ENCODE data around the gene LINC00305.

DNA sequence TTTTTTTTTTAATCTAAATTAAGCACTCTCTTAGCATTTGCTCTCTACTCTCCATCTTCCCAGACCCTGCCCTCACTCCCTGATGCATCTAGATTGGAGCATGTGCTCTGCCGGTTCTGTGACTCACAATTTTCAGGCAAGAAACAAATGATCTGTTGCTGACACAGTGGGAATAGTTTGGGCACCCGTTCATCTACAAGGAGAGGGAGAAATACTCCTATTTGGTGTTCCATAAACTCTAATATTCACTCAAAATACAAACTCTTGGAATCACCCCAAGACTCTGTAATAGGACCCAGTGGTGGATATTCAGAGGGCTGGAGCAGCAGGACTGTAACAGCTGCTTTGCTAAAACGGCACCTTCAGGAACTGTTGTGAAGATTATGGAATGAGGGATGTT lies 37.1 kb upstream of the LINC00305 start:
- TF ChIP-seq POLR2AphosphoS5 (IDR thresholded peaks at IDR 0.05) (no peak), POLR2A (IDR thresholded peaks at IDR 0.05) (no peak), EP300 (IDR thresholded peaks at IDR 0.05; ENCODE audit: low read depth) (no peak)
- TF ChIP-seq, protein P1, sequence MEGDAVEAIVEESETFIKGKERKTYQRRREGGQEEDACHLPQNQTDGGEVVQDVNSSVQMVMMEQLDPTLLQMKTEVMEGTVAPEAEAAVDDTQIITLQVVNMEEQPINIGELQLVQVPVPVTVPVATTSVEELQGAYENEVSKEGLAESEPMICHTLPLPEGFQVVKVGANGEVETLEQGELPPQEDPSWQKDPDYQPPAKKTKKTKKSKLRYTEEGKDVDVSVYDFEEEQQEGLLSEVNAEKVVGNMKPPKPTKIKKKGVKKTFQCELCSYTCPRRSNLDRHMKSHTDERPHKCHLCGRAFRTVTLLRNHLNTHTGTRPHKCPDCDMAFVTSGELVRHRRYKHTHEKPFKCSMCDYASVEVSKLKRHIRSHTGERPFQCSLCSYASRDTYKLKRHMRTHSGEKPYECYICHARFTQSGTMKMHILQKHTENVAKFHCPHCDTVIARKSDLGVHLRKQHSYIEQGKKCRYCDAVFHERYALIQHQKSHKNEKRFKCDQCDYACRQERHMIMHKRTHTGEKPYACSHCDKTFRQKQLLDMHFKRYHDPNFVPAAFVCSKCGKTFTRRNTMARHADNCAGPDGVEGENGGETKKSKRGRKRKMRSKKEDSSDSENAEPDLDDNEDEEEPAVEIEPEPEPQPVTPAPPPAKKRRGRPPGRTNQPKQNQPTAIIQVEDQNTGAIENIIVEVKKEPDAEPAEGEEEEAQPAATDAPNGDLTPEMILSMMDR (IDR thresholded peaks at IDR 0.05), result no peak
